GM19438 (cell line): ENCODE results near the gene DEPP1.
A peak's percentile ranks its signal among the peaks of the same experiment; 100 is the strongest.
"Not testable (repeated sequence)": the region's sequence is repeated elsewhere in the genome, so short reads cannot be mapped to it uniquely, and the experiment has no call there.

Experiments used
- ATAC-seq: cut with Tn5 transposase; IDR thresholded peaks from one replicate; pipeline ENCODE4 v1.9.1; 2021; ENCODE audit warnings: low read depth; ENCODE audit not compliant: unreplicated experiment

Gene DEPP1

GRCh38 chr10:44978570-44979280, at the start of gene DEPP1:
TSS of gene DEPP1 (minus strand) at chr10:44978809. CDS start at chr10:44978030, 779 bp downstream.
- ATAC-seq: no peak

- no peak for ATAC-seq
Observed at GRCh38 chr10:45023426-45023825, 44.8 kb upstream of the DEPP1 start.

- no peak for ATAC-seq
Observed at GRCh38 chr10:45015590-45015989, 37.0 kb upstream of the DEPP1 start.

GRCh38 chr10:45014557-45014956, 35.9 kb upstream of the DEPP1 start:
- not testable (repeated sequence) for ATAC-seq

GRCh38 chr10:45008524-45009161, 30.0 kb upstream of the DEPP1 start:
- ATAC-seq: peak; percentile 74

GRCh38 chr10:45006276-45007030, 27.8 kb upstream of the DEPP1 start:
- ATAC-seq: no peak

GRCh38 chr10:45005284-45005683, 26.7 kb upstream of the DEPP1 start:
- ATAC-seq: no peak

- no peak for ATAC-seq
Observed at GRCh38 chr10:45004661-45005060, 26.1 kb upstream of the DEPP1 start.

- ATAC-seq: no peak
Observed at GRCh38 chr10:45003432-45004000, 24.9 kb upstream of the DEPP1 start.

- ATAC-seq: peak; percentile 68
Observed at GRCh38 chr10:45001381-45002148, 23.0 kb upstream of the DEPP1 start.

- peak; percentile 84 for ATAC-seq
Observed at GRCh38 chr10:45000752-45001380, 22.3 kb upstream of the DEPP1 start, which contains the start of gene ZNF22. TSS of gene ZNF22 (plus strand) at chr10:45000923. CDS start at chr10:45003369, 2,446 bp downstream.

GRCh38 chr10:45000138-45000751, 21.6 kb upstream of the DEPP1 start:
- ATAC-seq: no peak

GRCh38 chr10:44998146-44998631, 19.6 kb upstream of the DEPP1 start:
- no peak for ATAC-seq

- ATAC-seq: no peak
Observed at GRCh38 chr10:44997105-44997748, 18.6 kb upstream of the DEPP1 start.

- ATAC-seq: no peak
Observed at GRCh38 chr10:44995914-44996669, 17.5 kb upstream of the DEPP1 start.

GRCh38 chr10:44995581-44995913, 16.9 kb upstream of the DEPP1 start:
- ATAC-seq: no peak

GRCh38 chr10:44994752-44995530, 16.3 kb upstream of the DEPP1 start:
- no peak for ATAC-seq
